K562 (cell line): Measurements from ENCODE around the gene DMD. TPM values are rescaled to one million over a fixed set of nuclear protein-coding genes. Genes with fewer than 3 reads are reported as not detected.

Source experiments
- ATAC-seq: fragments of 200-7000 bp; cut with Tn5 transposase; 3 replicates; pipeline ENCODE4 v1.9.1; 2020; ENCODE audit warnings: moderate library complexity
- BruUV-seq: library from RNA; stranded (reverse); fragments of 400-500 nt; replicated peaks from 2 replicates; lab custom pipeline; 2021; lab: Mats Ljungman, UMichigan
- CTCF ChIA-PET: fragments of 300-600 bp; formaldehyde crosslinking; extraction: SDS; loops from one replicate; lab custom pipeline; 2021; ENCODE audit warnings: low intra/inter-chr PET ratio; lab: Yijun Ruan, JAX
- POLR2A ChIA-PET: fragments of 300-600, 350-650 bp; sonication (Branson Sonifier 250); formaldehyde crosslinking; extraction: SDS; loops from one replicate; lab custom pipeline; 2021; ENCODE audit warnings: antibody characterized with exemption, inconsistent platforms; lab: Yijun Ruan, JAX
- DNase-seq, 4 experiments: peaks; one replicate each; pipeline versions ENCODE4 v3.0.0 to v3.0.0-alpha.2; 2011 to 2018; ENCODE audit warnings: low spot score in 3 of 4, mixed read lengths in 3 of 4; ENCODE audit errors: extremely low read depth in 1 of 4
- FAIRE-seq: peaks from 2 replicates; lab custom pipeline; 2011; peaks lifted over from hg19 to GRCh38; lab: Jason Lieb, UNC
- H2AFZ ChIP-seq: 2 replicates; pipeline ENCODE4 v1.6.0; 2011; ENCODE audit warnings: low read depth, low read length, control low read depth, inconsistent platforms
- H3K27ac ChIP-seq: fragments of 200-600 bp; 3 replicates; pipeline ENCODE4 v1.8.0; 2011; ENCODE audit warnings: low read depth, mild to moderate bottlenecking, control low read depth, inconsistent platforms, low read length, moderate library complexity, mixed read lengths; ENCODE audit errors: extremely low read depth
- H3K27me3 ChIP-seq, 2 experiments: fragments of 300-600 bp in 1 of 2; 2 replicates in 1 of 2; 3 replicates in 1 of 2; pipeline versions ENCODE4 v1.6.0 to v1.8.0; 2011; ENCODE audit warnings: inconsistent platforms in 2 of 2, low read length in 2 of 2, mild to moderate bottlenecking in 1 of 2, mixed read lengths in 1 of 2, moderate library complexity in 1 of 2; ENCODE audit not compliant: control insufficient read depth in 2 of 2, insufficient read depth in 2 of 2
- H3K36me3 ChIP-seq: fragments of 300-600 bp; 3 replicates; pipeline ENCODE4 v1.8.0; 2011; ENCODE audit warnings: mild to moderate bottlenecking, low read length, inconsistent platforms; ENCODE audit not compliant: control insufficient read depth, insufficient read depth
- H3K4me1 ChIP-seq, 2 experiments: fragments of 200-600 bp in 1 of 2; replicated peaks in 1 of 2; 2 replicates in 1 of 2; 3 replicates in 1 of 2; pipeline versions ENCODE4 v1.5.1 to v1.8.0; 2011; ENCODE audit warnings: inconsistent platforms in 2 of 2, low read length in 2 of 2, mild to moderate bottlenecking in 1 of 2, mixed read lengths in 1 of 2, moderate library complexity in 1 of 2; ENCODE audit not compliant: control insufficient read depth in 2 of 2, insufficient read depth in 2 of 2
- H3K4me2 ChIP-seq: 2 replicates; pipeline ENCODE4 v1.6.1; 2011; ENCODE audit warnings: low read length, control low read depth, inconsistent platforms, mixed read lengths; ENCODE audit not compliant: insufficient read depth
- H3K4me3 ChIP-seq: fragments of 200-600 bp; sonication (generic), shearing (Covaris generic); 2 replicates; pipeline ENCODE4 v1.5.1; 2016; ENCODE audit warnings: control low read depth, inconsistent platforms
- H3K79me2 ChIP-seq: fragments of 200-600 bp; 3 replicates; pipeline ENCODE4 v1.8.0; 2011; ENCODE audit warnings: low read length, inconsistent platforms; ENCODE audit not compliant: control insufficient read depth, insufficient read depth
- H3K9ac ChIP-seq, 2 experiments: 2 replicates each; pipeline versions ENCODE4 v1.6.0 to v1.6.1; 2011; ENCODE audit warnings: low read depth in 2 of 2, low read length in 2 of 2, control low read depth in 1 of 2, inconsistent platforms in 1 of 2, mild to moderate bottlenecking in 1 of 2, mixed read lengths in 1 of 2; ENCODE audit not compliant: insufficient read depth in 1 of 2
- H3K9me1 ChIP-seq: one replicate; pipeline ENCODE4 v1.6.0; 2011; ENCODE audit warnings: inconsistent platforms, mild to moderate bottlenecking, low read length, moderate library complexity; ENCODE audit not compliant: control insufficient read depth, insufficient read depth
- H3K9me3 ChIP-seq: replicated peaks from 2 replicates; pipeline ENCODE4 v1.5.1; 2011; ENCODE audit warnings: low read depth, low read length, inconsistent platforms; ENCODE audit not compliant: control insufficient read depth, insufficient read depth
- H4K20me1 ChIP-seq: replicated peaks from 2 replicates; pipeline ENCODE4 v1.6.1; 2011; ENCODE audit warnings: low read length, inconsistent platforms, mixed read lengths; ENCODE audit not compliant: control insufficient read depth, insufficient read depth
- CGGBP1 ChIP-seq: fragments of 250-450 bp; sonication (Bioruptor Pico); IDR thresholded peaks from 2 replicates; pipeline ENCODE4 v1.9.0; 2021; ENCODE audit warnings: mild to moderate bottlenecking
- CREB5 ChIP-seq: fragments of 250-450 bp; sonication (Bioruptor Pico); IDR thresholded peaks from 2 replicates; pipeline ENCODE4 v1.5.0; 2020; ENCODE audit warnings: mild to moderate bottlenecking
- HIVEP1 ChIP-seq: fragments of 250-450 bp; sonication (Bioruptor Pico); IDR thresholded peaks from 2 replicates; pipeline ENCODE4 v1.4.0; 2020; ENCODE audit warnings: mild to moderate bottlenecking
- MNT ChIP-seq, 2 experiments: fragments of 450-650 bp; conservative IDR thresholded peaks; 2 replicates each; pipeline ENCODE4 v1.6.1; 2017; ENCODE audit warnings: mild to moderate bottlenecking in 2 of 2, moderate library complexity in 2 of 2
- PRPF4 ChIP-seq: fragments of 200-400 bp; formaldehyde crosslinking; IDR thresholded peaks from one replicate; pipeline ENCODE4 v1.6.1; 2017; ENCODE audit warnings: low read length, low read depth, mild to moderate bottlenecking; ENCODE audit not compliant: insufficient read depth, poor library complexity, severe bottlenecking
- PTRF ChIP-seq: fragments of 450-650 bp; IDR thresholded peaks from 2 replicates; pipeline ENCODE4 v1.6.1; 2016; ENCODE audit warnings: mild to moderate bottlenecking, missing genetic modification characterization, missing compliant biosample characterization
- SIRT6 ChIP-seq: IDR thresholded peaks from one replicate; pipeline ENCODE4 v1.6.1; 2012; ENCODE audit warnings: low read depth, mild to moderate bottlenecking, control low read depth, inconsistent platforms, low read length, moderate library complexity
- STAT5B ChIP-seq: fragments of 250-450 bp; sonication (Bioruptor Pico); IDR thresholded peaks from 2 replicates; pipeline ENCODE4 v1.8.0; 2021; ENCODE audit warnings: mild to moderate bottlenecking, inconsistent platforms
- ZBTB1 ChIP-seq: sonication (generic); formaldehyde crosslinking; IDR thresholded peaks from 2 replicates; pipeline ENCODE4 v1.8.1; 2023; ENCODE audit warnings: missing genetic modification reagents, low read depth, mild to moderate bottlenecking, borderline replicate concordance
- ZBTB17 ChIP-seq: fragments of 450-650 bp; formaldehyde crosslinking; IDR thresholded peaks from 2 replicates; pipeline ENCODE4 v1.4.0; 2020; ENCODE audit warnings: mild to moderate bottlenecking
- ZEB2 ChIP-seq: fragments of 450-650 bp; IDR thresholded peaks from 2 replicates; pipeline ENCODE4 v1.6.1; 2016
- ZFP91 ChIP-seq: sonication (generic); formaldehyde crosslinking; IDR thresholded peaks from 2 replicates; pipeline ENCODE4 v1.8.0; 2022; ENCODE audit warnings: mild to moderate bottlenecking, missing genetic modification reagents
- WGBS: fragments of 100-300 bp; shearing (Covaris generic); methylation state at CpG from one replicate; pipeline ENCODE4 v1.1.6; 2016; ENCODE audit warnings: low coverage, mixed read lengths; ENCODE audit not compliant: insufficient coverage; ENCODE audit errors: missing lambda C conversion rate; 5-methylcytosine and 5-hydroxymethylcytosine counted together
- in situ Hi-C: fragments of 300-500 bp; cut with MboI; formaldehyde crosslinking; loops from 4 replicates; pipeline ENCODE4 v1.15.0; 2018; ENCODE audit warnings: inconsistent platforms, mixed read lengths
- intact Hi-C: fragments of 100-400 bp; cut with micrococcal nuclease; formaldehyde crosslinking; loops from 2 replicates; pipeline ENCODE4 v1.14.2; 2022
- polyA plus RNA-seq, 8 experiments: library from polyadenylated mRNA; depleted of rRNA in 4 of 8; stranded (reverse) in 5 of 8; unstranded in 3 of 8; fragments of >200 nt; fragmentation: Nextera tagmentation in 2 of 8; fragmentation: Illumina TruSeq in 1 of 8; extraction: Ambion mirVana in 2 of 8; extraction: Trizol in 1 of 8; gene quantifications; 2 replicates each; pipeline versions ENCODE4 v1.2.1 to v1.2.3, GENCODE V29; 2011 to 2014; ENCODE audit warnings: inconsistent platforms in 1 of 8, missing spikeins in 1 of 8
- total RNA-seq, 7 experiments: library from RNA; depleted of rRNA in 6 of 7; stranded (reverse); fragments of >200 nt in 6 of 7; fragmentation: Illumina TruSeq in 2 of 7; extraction: Trizol in 2 of 7; gene quantifications; 2 replicates each; pipeline versions ENCODE4 v1.2.1 to v1.2.3, GENCODE V29; 2011 to 2021; ENCODE audit warnings: low replicate concordance in 1 of 7

Gene DMD
- total and polyA plus RNA-seq, 9 of the 15 experiments (the other 6 are each of a cell fraction or from before 2014, with no cell fraction given): 3.8 to 20.4 (median 11.4) TPM

GRCh38 chrX:31706466-31706865 lies 1504.9 kb downstream of the DMD start:
- Histone ChIP-seq H3K9me3 (no peaks in the 10 kb centered on the region), H3K27ac (no peak overlapping the region), H3K4me3 (no peak overlapping the region), H3K27me3 (no peaks in the 10 kb centered on the region), H3K9ac (no peak overlapping the region), H3K4me2 (no peak overlapping the region), H3K79me2 (no peaks in the 10 kb centered on the region), H4K20me1 (no peaks in the 10 kb centered on the region), H3K9me1 (no peaks in the 10 kb centered on the region), H3K36me3 (no peaks in the 10 kb centered on the region), H2AFZ (no peak overlapping the region), H3K4me1 (no peaks in the 10 kb centered on the region)
- 66% methylated on average over 4 of the region's 4 CpGs for WGBS
- intact Hi-C loops (no loop called here), in situ Hi-C loops (no loop called here)
- FAIRE-seq (no peak), DNase-seq (no peak), ATAC-seq (no peak)
- TF ChIP-seq CREB5 (CRISPR knock-in tag): no peak
- TF ChIP-seq PRPF4: no peak
- TF ChIP-seq ZBTB17 (CRISPR knock-in tag): no peak
- TF ChIP-seq ZEB2: no peak
- BruUV-seq: no TSS peak
- CTCF ChIA-PET: no interaction called here
- POLR2A ChIA-PET: interaction anchor here (0.7 to 1.0 kb wide), 2 partner anchors 13 to 135 kb away, joined by 3 to 4 read pairs; no protein-coding TSS in a partner anchor

- 44% methylated on average over 1 of the region's 1 CpG for WGBS
- Histone ChIP-seq H4K20me1 (no peaks in the 10 kb centered on the region), H3K27me3 (no peaks in the 10 kb centered on the region), H3K4me1 (no peaks in the 10 kb centered on the region), H3K9me1 (no peaks in the 10 kb centered on the region), H3K9me3 (no peaks in the 10 kb centered on the region), H3K4me2 (no peak overlapping the region), H3K9ac (no peak overlapping the region), H2AFZ (no peak overlapping the region), H3K27ac (no peak overlapping the region), H3K36me3 (no peaks in the 10 kb centered on the region), H3K4me3 (no peak overlapping the region), H3K79me2 (no peaks in the 10 kb centered on the region)
- TF ChIP-seq STAT5B (no peak), SIRT6 (no peak), PTRF (tag) (no peak), MNT (conservative IDR thresholded peaks at IDR 0.05) (no peak), ZBTB1 (no peak), CGGBP1 (no peak), HIVEP1 (CRISPR knock-in tag) (no peak), ZFP91 (no peak)
- DNase-seq (no peak), ATAC-seq (no peak), FAIRE-seq (no peak)
- POLR2A ChIA-PET: interaction anchor here (0.7 kb wide), 1 partner anchor 135 kb away, joined by 3 read pairs; no protein-coding TSS in a partner anchor
- in situ Hi-C loops: no loop called here
- CTCF ChIA-PET: no interaction called here
- BruUV-seq: no TSS peak
- intact Hi-C loops: no loop called here
These were observed 1505.5 kb downstream of the DMD start for GRCh38 chrX:31705816-31706215.
